Omental fat pad (tissue), 4 donors: ENCODE results near the gene GLIS2. TPM values are rescaled to one million over a fixed set of nuclear protein-coding genes. Genes with fewer than 3 reads are reported as not detected.
A peak's percentile ranks its signal among the peaks of the same experiment; 100 is the strongest.

Source experiments
- ATAC-seq: fragments of 150-250 bp; one replicate; pipeline ENCODE4 v1.9.1; 2016; ENCODE audit warnings: mild to moderate bottlenecking, moderate library complexity; ENCODE audit not compliant: low FRiP score
- DNase-seq: peaks from one replicate; pipeline ENCODE4 v3.0.0-alpha.2; 2019; ENCODE audit warnings: low spot score
- total RNA-seq, 4 donors: library from RNA; depleted of rRNA; stranded (reverse); fragments of >200 nt; gene quantifications; one replicate each; pipeline ENCODE4 v1.1.0, GENCODE V29; 2016
- TF ChIP-seq, protein P1 (sequence below), 3 donors: fragments of 450-650 bp; IDR thresholded peaks; one replicate each; pipeline ENCODE4 v1.5.1; 2016 to 2017; ENCODE audit warnings: antibody characterized with exemption in 3 of 3, mild to moderate bottlenecking in 3 of 3, moderate library complexity in 2 of 3

The GLIS2 gene
- total RNA-seq, 4 donors from 2014 or later, result 1.9 to 4.9 (median 3.0) TPM

DNA sequence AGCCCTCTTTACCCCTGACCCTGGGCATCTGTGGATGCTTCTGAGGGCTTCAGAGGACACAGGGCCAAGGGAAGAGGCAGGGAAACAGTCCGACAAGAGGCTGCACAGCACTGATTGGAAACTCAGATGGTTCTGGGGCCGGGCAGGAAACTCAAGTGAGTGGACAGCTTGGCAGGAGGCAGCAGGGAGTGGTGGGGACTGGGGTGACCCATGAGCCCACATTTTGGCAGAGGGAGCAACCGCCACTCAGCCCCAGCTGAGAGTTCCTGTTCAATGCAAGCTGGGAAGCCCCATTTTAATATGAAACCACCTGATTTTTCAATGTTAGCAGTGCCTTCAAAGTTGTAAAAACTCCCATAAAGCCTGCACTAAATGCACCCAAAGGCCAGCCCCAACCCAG, 54.3 kb downstream of the GLIS2 start:
- TF ChIP-seq, protein P1, sequence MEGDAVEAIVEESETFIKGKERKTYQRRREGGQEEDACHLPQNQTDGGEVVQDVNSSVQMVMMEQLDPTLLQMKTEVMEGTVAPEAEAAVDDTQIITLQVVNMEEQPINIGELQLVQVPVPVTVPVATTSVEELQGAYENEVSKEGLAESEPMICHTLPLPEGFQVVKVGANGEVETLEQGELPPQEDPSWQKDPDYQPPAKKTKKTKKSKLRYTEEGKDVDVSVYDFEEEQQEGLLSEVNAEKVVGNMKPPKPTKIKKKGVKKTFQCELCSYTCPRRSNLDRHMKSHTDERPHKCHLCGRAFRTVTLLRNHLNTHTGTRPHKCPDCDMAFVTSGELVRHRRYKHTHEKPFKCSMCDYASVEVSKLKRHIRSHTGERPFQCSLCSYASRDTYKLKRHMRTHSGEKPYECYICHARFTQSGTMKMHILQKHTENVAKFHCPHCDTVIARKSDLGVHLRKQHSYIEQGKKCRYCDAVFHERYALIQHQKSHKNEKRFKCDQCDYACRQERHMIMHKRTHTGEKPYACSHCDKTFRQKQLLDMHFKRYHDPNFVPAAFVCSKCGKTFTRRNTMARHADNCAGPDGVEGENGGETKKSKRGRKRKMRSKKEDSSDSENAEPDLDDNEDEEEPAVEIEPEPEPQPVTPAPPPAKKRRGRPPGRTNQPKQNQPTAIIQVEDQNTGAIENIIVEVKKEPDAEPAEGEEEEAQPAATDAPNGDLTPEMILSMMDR (IDR thresholded peaks at IDR 0.05), result no peak
- DNase-seq, result no peak
- no peak for ATAC-seq

DNA sequence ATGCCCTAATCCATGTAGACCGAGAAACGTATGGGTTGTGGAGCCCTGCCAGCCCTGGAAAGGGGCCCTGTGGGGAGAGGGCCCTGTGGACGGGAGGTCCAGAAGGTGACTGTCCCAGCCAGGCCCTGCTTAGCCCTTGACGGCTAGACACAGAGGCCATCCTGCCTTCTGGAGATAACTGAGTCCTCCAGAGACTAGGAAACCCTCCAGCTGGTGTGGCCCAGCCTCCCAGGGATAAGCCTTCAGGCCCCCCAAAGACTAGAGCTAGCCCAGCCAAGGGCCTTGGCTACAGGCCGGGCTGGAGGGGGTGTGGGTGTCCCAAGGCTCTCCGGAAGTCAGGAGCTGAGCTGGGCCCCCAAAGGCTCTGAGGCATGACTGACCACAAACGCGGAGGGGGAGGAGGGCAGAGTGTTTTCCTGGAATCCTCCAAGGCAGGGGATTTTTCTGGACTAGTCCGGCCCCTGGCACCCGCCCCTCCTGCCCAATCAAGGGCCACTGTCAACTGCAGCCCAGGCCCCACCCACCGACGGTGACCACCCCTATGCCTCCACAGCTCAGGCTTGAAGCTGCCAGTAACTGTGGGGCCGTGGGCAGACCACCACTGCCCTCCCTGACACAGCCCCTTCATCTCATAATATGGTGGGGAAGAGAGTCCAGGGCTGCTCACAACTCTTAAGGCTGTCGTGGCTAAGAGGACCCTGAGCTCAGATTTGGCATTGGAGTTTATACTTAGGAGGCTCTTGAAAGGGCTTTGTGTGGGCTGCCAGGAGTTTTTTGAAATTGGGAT, 54.9 kb downstream of the GLIS2 start:
- DNase-seq, result peak; percentile 46
- TF ChIP-seq, protein P1 (IDR thresholded peaks at IDR 0.05), result no peak
- peak; percentile 35 for ATAC-seq

DNA sequence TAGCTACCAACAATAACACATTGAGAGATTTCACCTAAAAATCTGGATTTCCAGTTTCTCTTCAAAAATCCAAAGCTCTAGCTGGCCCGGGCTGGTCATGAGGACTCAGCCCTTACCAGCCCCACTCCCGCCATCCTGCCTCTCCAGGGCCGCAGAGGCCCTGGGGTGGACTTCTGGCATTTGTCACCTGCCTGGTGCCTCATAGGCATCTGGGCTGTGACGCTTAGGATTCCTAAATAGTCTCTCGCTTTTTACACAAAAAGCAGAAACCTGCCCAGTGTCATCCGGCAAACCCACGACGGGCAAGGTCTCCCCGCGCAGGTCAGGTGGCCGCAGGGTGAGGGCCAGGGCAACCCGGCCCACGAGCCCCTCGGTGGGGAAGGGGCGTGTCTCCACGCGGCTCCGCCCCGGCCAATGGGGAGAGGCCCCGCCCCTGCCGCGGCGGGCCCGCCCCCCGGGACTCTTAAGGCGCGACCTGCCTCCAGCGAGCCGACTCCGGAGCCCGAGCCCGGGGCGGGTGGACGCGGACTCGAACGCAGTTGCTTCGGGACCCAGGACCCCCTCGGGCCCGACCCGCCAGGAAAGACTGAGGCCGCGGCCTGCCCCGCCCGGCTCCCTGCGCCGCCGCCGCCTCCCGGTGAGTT, 55.6 kb downstream of the GLIS2 start, which contains the start of gene VASN:
VASN (plus strand) TSS at position 492 of the 644 bp plus-strand sequence. CDS start 9,030 bp downstream, outside the sequence.
- ATAC-seq (peak; percentile 50), DNase-seq (peak; percentile 76)

DNA sequence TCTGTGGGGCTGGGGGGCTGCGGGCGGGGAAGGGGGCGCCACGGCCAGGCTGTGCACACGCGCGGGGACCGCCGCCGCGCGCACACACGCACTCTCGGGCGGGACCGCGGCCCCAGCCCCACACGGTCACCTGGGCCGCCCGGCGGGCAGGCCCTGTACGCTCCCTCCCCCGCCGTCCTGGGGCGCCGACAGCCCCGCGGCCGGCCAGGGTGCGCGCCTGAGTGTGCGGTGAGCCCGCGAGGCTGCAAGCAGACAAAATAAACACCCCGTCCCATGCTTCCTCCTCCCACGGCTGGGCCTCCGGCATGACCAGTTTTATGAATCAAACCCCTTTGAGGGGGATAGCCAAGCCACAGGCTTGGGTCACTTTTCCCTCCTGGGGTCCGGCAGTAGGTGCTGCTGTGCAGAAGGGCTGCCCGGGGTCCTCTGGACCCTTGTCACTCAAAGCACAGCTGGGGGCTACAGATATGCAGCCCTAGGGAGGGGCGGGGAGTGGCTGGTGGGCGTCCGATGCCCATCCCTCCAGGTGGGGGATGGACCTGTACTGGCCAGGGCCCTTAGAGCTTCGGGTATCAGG, 56.2 kb downstream of the GLIS2 start:
- ATAC-seq, result no peak
- TF ChIP-seq, protein P1 (IDR thresholded peaks at IDR 0.05), result no peak
- DNase-seq, result no peak

More for the DNA sequence above, 55.6 kb downstream of the GLIS2 start, which contains the start of gene VASN:
- TF ChIP-seq, protein P1 (IDR thresholded peaks at IDR 0.05), result no peak

DNA sequence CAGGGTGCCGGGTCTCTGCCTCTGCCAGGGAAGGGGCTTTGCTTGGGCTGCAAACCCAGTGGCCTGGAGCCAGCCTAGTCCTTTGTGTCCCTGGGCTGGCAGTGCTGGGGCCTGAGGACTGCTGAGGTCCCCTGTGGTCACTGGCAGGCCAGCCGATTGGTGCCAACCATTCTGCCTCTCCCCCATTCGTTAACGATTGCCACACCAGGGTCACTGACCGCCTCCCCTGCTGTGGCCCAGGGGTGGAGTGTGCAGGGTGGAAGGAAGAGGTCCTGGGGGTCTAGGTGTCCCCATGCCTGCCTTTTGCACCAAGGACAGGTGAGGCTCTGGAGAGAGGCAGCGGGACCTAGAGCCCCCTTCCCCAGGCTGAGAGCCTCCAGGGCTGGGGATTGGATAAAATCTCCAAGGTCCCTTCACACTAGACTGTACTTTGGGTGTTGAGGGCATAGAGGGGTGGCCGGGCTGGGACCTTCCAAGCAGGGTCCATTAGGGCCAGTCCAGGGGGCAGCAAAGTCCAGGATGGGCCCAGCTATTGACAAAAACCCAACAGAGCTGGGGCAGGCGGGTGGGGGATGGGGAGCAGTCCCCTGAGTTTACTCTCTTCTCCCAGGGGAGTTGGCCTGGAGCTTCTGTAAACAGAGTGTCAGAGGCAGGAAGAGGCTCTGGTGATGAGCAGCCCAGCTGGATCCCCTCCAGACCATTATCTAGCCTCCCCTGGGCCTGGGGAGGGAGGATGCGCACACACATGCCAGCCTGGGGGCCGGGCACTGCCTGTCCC, 56.9 kb downstream of the GLIS2 start:
- DNase-seq (no peak), ATAC-seq (no peak)
- TF ChIP-seq, protein P1 (IDR thresholded peaks at IDR 0.05), result no peak

DNA sequence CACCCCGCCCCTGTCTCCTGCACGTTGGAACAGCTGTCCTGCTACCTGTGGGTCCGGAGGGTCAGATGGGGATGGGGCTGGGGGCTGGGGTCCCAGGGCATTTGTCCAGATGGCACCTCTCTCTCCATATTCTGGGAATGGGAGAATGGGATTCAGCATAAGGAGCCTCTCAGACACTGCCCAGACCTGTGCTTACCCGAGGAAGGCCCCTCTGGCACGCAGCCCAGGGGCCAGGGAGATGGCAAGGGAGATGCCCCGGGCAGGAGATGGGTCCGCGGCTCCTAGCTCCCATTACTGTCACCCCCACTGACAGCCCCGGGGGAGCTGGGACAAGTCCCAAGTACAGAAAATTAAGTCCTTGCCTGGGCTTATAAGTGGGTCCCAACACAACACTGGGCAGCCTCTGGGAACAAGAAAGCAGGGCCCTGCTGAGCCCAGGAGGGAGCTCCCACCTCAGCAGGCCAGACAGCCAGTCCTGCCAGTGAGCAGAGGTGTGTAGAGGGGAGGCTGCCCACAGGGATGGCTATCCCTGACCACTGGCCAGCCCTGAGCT, 57.6 kb downstream of the GLIS2 start:
- DNase-seq (no peak), ATAC-seq (no peak)
- TF ChIP-seq, protein P1 (IDR thresholded peaks at IDR 0.05), result no peak
